Tibial artery (tissue), 4 donors: Measurements from ENCODE around the gene KBTBD13.
A peak's percentile ranks its signal among the peaks of the same experiment; 100 is the strongest.
"Not testable (repeated sequence)": the region's sequence is repeated elsewhere in the genome, so short reads cannot be mapped to it uniquely, and the experiment has no call there.

ENCODE experiments used
- DNase-seq, 2 donors: peaks; one replicate each; pipeline ENCODE4 v3.0.0-alpha.2; 2019
- H3K27ac ChIP-seq, 2 donors: fragments of 200-600 bp; sonication (generic) in 1 of 2; 1 replicate in 1 of 2; 2 replicates in 1 of 2; pipeline ENCODE4 v1.5.1; 2018 to 2019; ENCODE audit warnings: mild to moderate bottlenecking in 1 of 2
- H3K27me3 ChIP-seq, 2 donors: fragments of 200-600 bp; sonication (generic) in 1 of 2; one replicate each; pipeline versions ENCODE4 v1.5.1 to v1.6.0; 2016 to 2019
- H3K36me3 ChIP-seq, 3 donors: fragments of 200-600 bp; sonication (generic) in 2 of 3; one replicate each; pipeline ENCODE4 v1.5.1; 2016 to 2019; ENCODE audit warnings: mild to moderate bottlenecking in 2 of 3
- H3K4me1 ChIP-seq, 4 donors: fragments of 200-600 bp; sonication (generic) in 2 of 4; 1 replicate in 3 of 4; 2 replicates in 1 of 4; pipeline ENCODE4 v1.5.1; 2016 to 2019
- H3K4me3 ChIP-seq, 2 donors: fragments of 200-600 bp; sonication (generic) in 1 of 2; 1 replicate in 1 of 2; 2 replicates in 1 of 2; pipeline ENCODE4 v1.5.1; 2018 to 2019; ENCODE audit warnings: mild to moderate bottlenecking in 2 of 2
- H3K9me3 ChIP-seq, 3 donors: fragments of 200-600 bp; sonication (generic) in 1 of 3; one replicate each; pipeline ENCODE4 v1.5.1; 2016 to 2019
- intact Hi-C: fragments of 100-400 bp; cut with DNase I; formaldehyde crosslinking; loops from one replicate; pipeline ENCODE4 v1.15.0; 2023; ENCODE audit warnings: low total_unique reads
- TF ChIP-seq, protein P1 (sequence below), 2 experiments: fragments of 200-600 bp in 1 of 2; fragments of 450-650 bp in 1 of 2; IDR thresholded peaks; one replicate each; pipeline ENCODE4 v1.5.1; 2017 to 2019; ENCODE audit warnings: antibody characterized with exemption in 2 of 2, mild to moderate bottlenecking in 1 of 2, moderate library complexity in 1 of 2

KBTBD13 gene

DNA sequence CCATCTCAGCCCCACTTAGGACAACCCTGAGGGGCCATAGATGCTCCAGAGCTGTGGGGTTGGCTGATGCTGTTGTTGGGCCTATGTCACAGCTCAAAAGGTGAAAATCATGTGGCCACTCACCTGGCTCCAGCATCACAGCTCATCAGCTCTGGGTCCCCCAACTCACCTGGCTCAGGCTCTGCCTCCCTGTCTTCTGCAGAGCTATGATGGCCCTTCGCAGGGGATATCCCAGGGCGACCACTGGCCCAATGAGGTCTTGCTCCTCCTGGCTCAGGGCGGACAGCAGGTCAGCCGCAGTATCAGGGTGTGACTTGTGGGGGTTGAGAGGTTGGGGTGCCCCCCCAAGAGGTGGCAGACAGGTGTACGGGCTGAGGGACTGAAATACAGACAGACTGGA lies 22.8 kb downstream of the KBTBD13 start:
- TF ChIP-seq, protein P1, sequence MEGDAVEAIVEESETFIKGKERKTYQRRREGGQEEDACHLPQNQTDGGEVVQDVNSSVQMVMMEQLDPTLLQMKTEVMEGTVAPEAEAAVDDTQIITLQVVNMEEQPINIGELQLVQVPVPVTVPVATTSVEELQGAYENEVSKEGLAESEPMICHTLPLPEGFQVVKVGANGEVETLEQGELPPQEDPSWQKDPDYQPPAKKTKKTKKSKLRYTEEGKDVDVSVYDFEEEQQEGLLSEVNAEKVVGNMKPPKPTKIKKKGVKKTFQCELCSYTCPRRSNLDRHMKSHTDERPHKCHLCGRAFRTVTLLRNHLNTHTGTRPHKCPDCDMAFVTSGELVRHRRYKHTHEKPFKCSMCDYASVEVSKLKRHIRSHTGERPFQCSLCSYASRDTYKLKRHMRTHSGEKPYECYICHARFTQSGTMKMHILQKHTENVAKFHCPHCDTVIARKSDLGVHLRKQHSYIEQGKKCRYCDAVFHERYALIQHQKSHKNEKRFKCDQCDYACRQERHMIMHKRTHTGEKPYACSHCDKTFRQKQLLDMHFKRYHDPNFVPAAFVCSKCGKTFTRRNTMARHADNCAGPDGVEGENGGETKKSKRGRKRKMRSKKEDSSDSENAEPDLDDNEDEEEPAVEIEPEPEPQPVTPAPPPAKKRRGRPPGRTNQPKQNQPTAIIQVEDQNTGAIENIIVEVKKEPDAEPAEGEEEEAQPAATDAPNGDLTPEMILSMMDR (IDR thresholded peaks at IDR 0.05): no peak
- Histone ChIP-seq H3K36me3 (peaks cover 18 to 55% (median 44%) of the 10 kb centered on the region in 3 donors), H3K4me1 (peaks cover 7 to 43% (median 28%) of the 10 kb centered on the region in 4 donors), H3K4me3 (no peak overlapping the region), H3K27ac (peak overlapping the region in 1 of 2 donors; percentile 19), H3K27me3 (no peaks in the 10 kb centered on the region), H3K9me3 (no peaks in the 10 kb centered on the region)
- intact Hi-C loops: no loop called here
- peak in 1 of 2 donors; percentile 39 for DNase-seq

DNA sequence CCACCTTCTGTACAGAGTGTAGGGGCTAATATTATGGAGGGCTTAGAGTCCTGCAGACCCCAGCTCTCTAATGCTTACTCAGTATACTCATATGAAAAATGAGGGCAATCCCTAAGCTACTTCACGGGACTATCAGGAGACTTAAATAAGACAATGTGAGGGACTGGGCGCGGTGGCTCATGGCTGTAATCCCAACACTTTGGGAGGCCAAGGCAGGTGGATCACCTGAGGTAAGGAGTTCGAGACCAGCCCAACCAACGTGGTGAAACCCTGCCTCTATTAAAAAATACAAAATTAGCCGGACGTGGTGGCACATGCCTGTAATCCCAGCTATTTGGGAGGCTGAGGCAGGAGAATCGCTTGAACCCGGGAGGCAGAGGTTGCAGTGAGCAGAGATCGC lies 23.3 kb downstream of the KBTBD13 start:
- peak in 1 of 2 donors; percentile 19 for DNase-seq
- intact Hi-C loops, H3K4me3 ChIP-seq, H3K27me3 ChIP-seq, H3K9me3 ChIP-seq: not testable (repeated sequence)
- Histone ChIP-seq H3K4me1 (peaks cover 2 to 39% (median 24%) of the 10 kb centered on the region in 4 donors), H3K27ac (peak overlapping the region in 1 of 2 donors; percentile 53), H3K36me3 (peaks cover 18 to 59% (median 48%) of the 10 kb centered on the region in 3 donors)

DNA sequence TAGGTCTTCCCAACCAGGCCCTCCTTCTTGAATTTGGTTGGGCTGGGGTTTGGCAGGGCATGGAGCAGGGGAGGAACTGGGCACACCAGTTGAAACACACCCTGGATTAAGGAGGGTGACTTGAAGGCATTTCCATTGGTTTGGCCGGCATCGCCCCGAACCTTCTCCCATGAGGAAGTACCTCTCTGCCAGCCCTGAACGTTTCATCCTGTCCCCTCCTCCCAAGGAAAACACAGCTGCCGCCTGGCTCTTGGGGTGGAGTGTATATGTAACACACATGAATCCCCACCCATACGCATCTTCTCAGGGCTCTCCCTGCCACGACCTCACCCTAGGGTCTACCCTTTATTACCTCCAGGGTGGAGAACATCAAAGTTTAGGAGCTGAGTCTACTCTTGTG lies 23.9 kb downstream of the KBTBD13 start:
- Histone ChIP-seq H3K27me3 (no peaks in the 10 kb centered on the region), H3K4me3 (no peak overlapping the region), H3K9me3 (no peaks in the 10 kb centered on the region), H3K27ac (peak overlapping the region in 1 of 2 donors; percentile 53), H3K4me1 (peaks cover 0 to 32% (median 17%) of the 10 kb centered on the region in 4 donors), H3K36me3 (peaks cover 25 to 66% (median 55%) of the 10 kb centered on the region in 3 donors)
- TF ChIP-seq, protein P1 (IDR thresholded peaks at IDR 0.05): no peak
- peak in 1 of 2 donors; percentile 65 for DNase-seq
- intact Hi-C loops: no loop called here

DNA sequence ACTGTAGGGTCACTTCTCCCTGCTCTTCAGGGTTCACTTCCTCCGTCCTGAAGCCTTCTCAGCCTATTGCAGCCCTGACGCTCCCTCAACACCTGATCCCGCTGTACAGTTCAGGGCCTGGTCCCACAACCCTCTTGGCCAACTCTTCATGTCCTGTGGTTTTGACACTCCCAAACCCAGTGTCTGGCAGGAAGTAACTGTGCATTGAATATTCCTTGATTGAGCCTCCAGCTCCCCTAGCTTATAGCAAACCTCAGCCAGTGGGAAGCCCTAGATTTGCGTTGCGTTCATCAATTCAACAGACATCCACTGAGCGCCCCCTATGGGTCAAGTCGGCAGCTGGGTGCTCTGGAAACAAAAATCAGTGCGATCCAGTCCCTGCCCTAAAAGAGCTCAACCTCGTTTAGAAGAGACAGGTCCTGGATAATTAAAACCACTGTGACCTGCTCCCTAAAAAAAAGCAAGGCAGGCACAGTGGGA lies 24.9 kb downstream of the KBTBD13 start:
- Histone ChIP-seq H3K4me3 (no peak overlapping the region), H3K9me3 (no peaks in the 10 kb centered on the region), H3K27ac (peak overlapping the region; percentile 29 to 53), H3K36me3 (peaks cover 33 to 75% (median 60%) of the 10 kb centered on the region in 3 donors), H3K27me3 (no peaks in the 10 kb centered on the region), H3K4me1 (peaks cover 0 to 23% (median 9%) of the 10 kb centered on the region in 4 donors)
- intact Hi-C loops: no loop called here
- TF ChIP-seq, protein P1 (IDR thresholded peaks at IDR 0.05): peak; percentile 78 to 87
- peak; percentile 76 to 81 for DNase-seq

DNA sequence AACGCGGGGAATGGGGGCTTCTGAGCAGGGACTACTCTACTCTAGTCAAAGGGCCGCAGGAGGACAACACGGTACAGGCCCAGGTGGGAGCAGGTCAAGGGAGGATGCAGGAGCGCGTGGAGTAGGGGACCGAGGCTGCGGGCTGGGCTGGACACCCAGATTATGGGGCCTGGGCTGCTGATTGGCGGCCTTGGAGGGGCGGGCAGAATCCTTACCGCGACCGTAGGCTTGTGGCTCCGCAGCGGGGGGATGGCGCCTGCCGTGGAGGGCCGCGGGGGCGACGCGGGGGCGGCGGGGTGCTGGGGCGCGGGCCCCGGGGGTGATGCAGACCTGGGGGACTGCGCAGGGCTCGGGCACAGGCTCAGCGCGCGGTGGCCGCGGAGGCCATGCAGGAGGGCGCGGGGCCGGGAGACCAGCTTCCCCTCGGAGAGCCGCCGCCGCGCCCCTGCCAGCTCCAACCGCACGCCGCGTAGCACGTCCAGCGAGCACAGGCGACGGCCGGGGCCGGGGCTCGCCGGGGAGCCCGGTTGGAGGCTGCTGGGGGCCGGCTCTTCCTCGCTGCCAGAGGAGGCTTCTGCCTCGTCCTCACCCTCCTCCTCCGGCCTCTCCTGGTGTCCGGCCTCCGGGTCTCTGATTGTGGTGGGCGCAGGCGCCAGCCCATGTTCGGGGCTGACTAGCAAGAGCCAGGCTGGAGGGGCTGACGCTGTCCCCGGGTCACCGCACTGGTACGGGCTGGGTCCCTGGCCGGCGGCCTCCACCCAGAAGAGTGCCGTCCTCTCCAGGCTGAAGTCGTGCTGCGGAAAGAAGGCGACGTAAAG lies 25.6 kb downstream of the KBTBD13 start:
- TF ChIP-seq, protein P1 (IDR thresholded peaks at IDR 0.05): no peak
- intact Hi-C loops: loop anchor here (2.0 kb wide), 1 partner anchor 69 kb away; no protein-coding TSS in a partner anchor

DNA sequence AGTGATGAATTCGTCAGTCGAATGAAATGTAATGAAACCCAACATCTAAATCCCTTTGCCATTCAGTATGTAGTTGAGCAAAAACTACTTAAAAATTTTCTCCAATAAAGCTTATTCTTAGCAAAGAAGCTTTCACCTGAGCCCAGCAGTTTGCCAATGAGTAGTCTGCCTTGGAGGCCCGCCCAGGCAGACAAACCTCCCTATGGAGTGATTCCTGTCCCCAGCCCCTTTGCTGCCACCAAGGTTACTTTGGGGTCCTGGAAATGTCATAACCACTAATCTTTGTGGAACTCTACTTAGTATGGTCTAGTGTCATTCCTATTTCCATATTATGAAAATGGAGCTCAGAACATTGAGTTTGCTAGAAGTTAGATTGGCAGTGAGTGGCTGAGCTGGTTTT lies 26.4 kb downstream of the KBTBD13 start:
- no peak for DNase-seq
- TF ChIP-seq, protein P1 (IDR thresholded peaks at IDR 0.05): no peak
- Histone ChIP-seq H3K27ac (no peak overlapping the region), H3K27me3 (no peaks in the 10 kb centered on the region), H3K36me3 (peaks cover 33 to 63% (median 52%) of the 10 kb centered on the region in 3 donors), H3K4me3 (no peak overlapping the region), H3K9me3 (no peaks in the 10 kb centered on the region), H3K4me1 (peaks cover 0 to 18% (median 8%) of the 10 kb centered on the region in 4 donors)
- intact Hi-C loops: loop anchor here (2.0 kb wide), 1 partner anchor 70 kb away; no protein-coding TSS in a partner anchor

More for the DNA sequence above, 25.6 kb downstream of the KBTBD13 start:
- Histone ChIP-seq H3K4me3 (no peak overlapping the region), H3K27me3 (no peaks in the 10 kb centered on the region), H3K4me1 (peaks cover 0 to 19% (median 8%) of the 10 kb centered on the region in 4 donors), H3K9me3 (no peaks in the 10 kb centered on the region), H3K36me3 (peaks cover 33 to 71% (median 60%) of the 10 kb centered on the region in 3 donors), H3K27ac (peak overlapping the region; percentile 29 to 53)
- peak in 1 of 2 donors; percentile 65 for DNase-seq
